ENCODE results near the gene PASD1. TPM values are rescaled to one million over a fixed set of nuclear protein-coding genes. Genes with fewer than 3 reads are reported as not detected.
"Not testable (repeated sequence)": the region's sequence is repeated elsewhere in the genome, so short reads cannot be mapped to it uniquely, and the experiment has no call there.

Gene PASD1
- total and polyA plus RNA-seq, 11 donors, result 0.06 TPM; not detected in 10

GRCh38 chrX:151564035-151564434 is 560 bp downstream of the PASD1 start:
- WGBS, 4 donors, result 92 to 98% (median 94%) methylated on average over 21 of the region's 21 CpGs

GRCh38 chrX:151566872-151567271 is 3.4 kb downstream of the PASD1 start:
- H3K27me3 ChIP-seq, result peaks cover 0 to 12% (median 0%) of the 10 kb centered on the region in 9 donors
- H3K36me3 ChIP-seq; H3K4me3 ChIP-seq; H3K9me3 ChIP-seq; H3K4me1 ChIP-seq; ATAC-seq; H3K27ac ChIP-seq; DNase-seq; intact Hi-C loops (cut with DNase I): not testable (repeated sequence)
- WGBS, 4 donors, result 86 to 96% (median 90%) methylated on average over 10 of the region's 10 CpGs

More at GRCh38 chrX:151564035-151564434, 560 bp downstream of the PASD1 start:
- no peaks in the 10 kb centered on the region for H3K4me1 ChIP-seq
- no peak for DNase-seq
- no peak overlapping the region for H3K27ac ChIP-seq
- no peaks in the 10 kb centered on the region for H3K36me3 ChIP-seq
- H3K27me3 ChIP-seq, result peaks cover 0 to 7% (median 0%) of the 10 kb centered on the region in 9 donors
- TF ChIP-seq POLR2A (IDR thresholded peaks at IDR 0.05) (no peak), CTCF (IDR thresholded peaks at IDR 0.05) (no peak)
- peaks cover 0 to 16% (median 0%) of the 10 kb centered on the region in 12 donors for H3K9me3 ChIP-seq
- intact Hi-C loops (cut with DNase I), result no loop called here
- no peak overlapping the region for H3K4me3 ChIP-seq
- no peak for ATAC-seq

GRCh38 chrX:151570561-151570960 is 7.1 kb downstream of the PASD1 start:
- TF ChIP-seq POLR2A (IDR thresholded peaks at IDR 0.05), result no peak
- TF ChIP-seq CTCF (IDR thresholded peaks at IDR 0.05), result no peak
- H3K9me3 ChIP-seq, result no peaks in the 10 kb centered on the region
- no peak for ATAC-seq
- H3K27ac ChIP-seq, result no peak overlapping the region
- peaks cover 0 to 18% (median 0%) of the 10 kb centered on the region in 9 donors for H3K27me3 ChIP-seq
- intact Hi-C loops (cut with DNase I), result no loop called here
- 55 to 87% (median 71%) methylated on average over 3 of the region's 3 CpGs for WGBS, 4 donors
- H3K4me1 ChIP-seq, result no peaks in the 10 kb centered on the region
- DNase-seq, result no peak
- no peak overlapping the region for H3K4me3 ChIP-seq
- no peaks in the 10 kb centered on the region for H3K36me3 ChIP-seq

- H3K4me3 ChIP-seq; H3K27ac ChIP-seq; H3K27me3 ChIP-seq; intact Hi-C loops (cut with DNase I); H3K4me1 ChIP-seq; DNase-seq; H3K36me3 ChIP-seq; H3K9me3 ChIP-seq; ATAC-seq: not testable (repeated sequence)
- 89 to 97% (median 94%) methylated on average over 3 of the region's 3 CpGs for WGBS, 4 donors
These were observed 29.9 kb downstream of the PASD1 start for GRCh38 chrX:151593384-151593783.

- Histone ChIP-seq H3K9me3 (peaks cover 0 to 5% (median 0%) of the 10 kb centered on the region in 12 donors), H3K36me3 (no peaks in the 10 kb centered on the region), H3K27me3 (no peaks in the 10 kb centered on the region), H3K4me1 (no peaks in the 10 kb centered on the region), H3K4me3 (no peak overlapping the region), H3K27ac (no peak overlapping the region)
- ATAC-seq, result no peak
- TF ChIP-seq CTCF (IDR thresholded peaks at IDR 0.05), result no peak
- no peak for TF ChIP-seq POLR2A (IDR thresholded peaks at IDR 0.05)
- intact Hi-C loops (cut with DNase I), result no loop called here
- no peak for DNase-seq
- 6 to 15% (median 9%) methylated on average over 1 of the region's 1 CpG for WGBS, 4 donors
These were observed 32.8 kb downstream of the PASD1 start for GRCh38 chrX:151596282-151596681.
